H1 (cell line): ENCODE results near the gene GTF2IRD1. TPM values are rescaled to one million over a fixed set of nuclear protein-coding genes. Genes with fewer than 3 reads are reported as not detected.

Source experiments
- CTCF ChIA-PET: fragments of 300-600 bp; sonication (Branson Sonifier 250); formaldehyde crosslinking; loops from one replicate; lab custom pipeline; 2021; ENCODE audit not compliant: partially characterized antibody; lab: Charles Lee
- POLR2A ChIA-PET: fragments of 300-600 bp; sonication (Branson Sonifier 250); formaldehyde crosslinking; loops from one replicate; lab custom pipeline; 2021; ENCODE audit warnings: inconsistent platforms; ENCODE audit not compliant: partially characterized antibody; lab: Charles Lee
- DNase-seq, 2 experiments: peaks; one replicate each; pipeline versions ENCODE4 v3.0.0 to v3.0.0-alpha.2; 2010 to 2022; ENCODE audit warnings: low spot score in 2 of 2, low read depth in 1 of 2, mixed read lengths in 1 of 2
- FAIRE-seq: peaks from 2 replicates; lab custom pipeline; 2011; peaks lifted over from hg19 to GRCh38; lab: Jason Lieb, UNC
- H2AFZ ChIP-seq: 2 replicates; pipeline ENCODE4 v1.8.1; 2012; ENCODE audit warnings: low read length, inconsistent platforms
- H2AK5ac ChIP-seq: 2 replicates; pipeline ENCODE4 v1.6.1; 2013; ENCODE audit warnings: low read depth, low read length
- H2BK120ac ChIP-seq: replicated peaks from 2 replicates; pipeline ENCODE3; 2013; ENCODE audit warnings: low read depth, low read length, inconsistent platforms
- H2BK12ac ChIP-seq: 2 replicates; pipeline ENCODE4 v1.6.1; 2013; ENCODE audit warnings: low read depth, low read length
- H2BK15ac ChIP-seq: 2 replicates; pipeline ENCODE4 v1.6.1; 2013; ENCODE audit warnings: low read length
- H2BK20ac ChIP-seq: 2 replicates; pipeline ENCODE4 v1.6.1; 2013; ENCODE audit warnings: low read length
- H2BK5ac ChIP-seq: 2 replicates; pipeline ENCODE4 v1.6.1; 2013; ENCODE audit warnings: low read depth, low read length
- H3K14ac ChIP-seq: 2 replicates; pipeline ENCODE4 v1.6.1; 2013; ENCODE audit warnings: inconsistent platforms; ENCODE audit not compliant: insufficient read length
- H3K18ac ChIP-seq: 2 replicates; pipeline ENCODE4 v1.6.1; 2013; ENCODE audit warnings: low read length; ENCODE audit errors: extremely low read depth
- H3K23ac ChIP-seq: 2 replicates; pipeline ENCODE4 v1.6.1; 2013; ENCODE audit warnings: inconsistent platforms; ENCODE audit not compliant: insufficient read length
- H3K23me2 ChIP-seq: 2 replicates; pipeline ENCODE4 v1.6.1; 2013; ENCODE audit warnings: low read depth, low read length
- H3K27ac ChIP-seq: 2 replicates; pipeline ENCODE4 v1.6.1; 2011; ENCODE audit warnings: low read depth, low read length, inconsistent platforms
- H3K27me3 ChIP-seq, 4 experiments: replicated peaks in 1 of 4; 1 replicate in 1 of 4; 2 replicates in 3 of 4; pipeline versions ENCODE4 v1.6.1 to v1.8.1; 2011 to 2013; ENCODE audit warnings: low read length in 3 of 4, mild to moderate bottlenecking in 3 of 4, inconsistent platforms in 2 of 4, mixed read lengths in 2 of 4, moderate library complexity in 1 of 4; ENCODE audit not compliant: control insufficient read depth in 3 of 4, insufficient read depth in 3 of 4; ENCODE audit errors: extremely low read depth in 1 of 4
- H3K36me3 ChIP-seq, 4 experiments: 2 replicates each; pipeline versions ENCODE4 v1.6.1 to v1.8.1; 2011 to 2013; ENCODE audit warnings: mild to moderate bottlenecking in 4 of 4, low read length in 3 of 4, moderate library complexity in 2 of 4, control low read depth in 1 of 4, inconsistent platforms in 1 of 4; ENCODE audit not compliant: insufficient read depth in 4 of 4, control insufficient read depth in 2 of 4
- H3K4ac ChIP-seq: replicated peaks from 2 replicates; pipeline ENCODE3; 2013; ENCODE audit warnings: low read length, low read depth, mixed read lengths, inconsistent platforms; ENCODE audit not compliant: insufficient read length
- H3K4me1 ChIP-seq, 4 experiments: replicated peaks in 1 of 4; 1 replicate in 1 of 4; 2 replicates in 3 of 4; pipeline versions ENCODE4 v1.6.1 to v1.8.1; 2011 to 2013; ENCODE audit warnings: low read length in 3 of 4, inconsistent platforms in 2 of 4, mixed read lengths in 1 of 4; ENCODE audit not compliant: insufficient read depth in 4 of 4, control insufficient read depth in 3 of 4
- H3K4me2 ChIP-seq, 2 experiments: 2 replicates each; pipeline versions ENCODE4 v1.6.1 to v1.8.1; 2011 to 2013; ENCODE audit warnings: low read depth in 2 of 2, low read length in 2 of 2, control low read depth in 1 of 2, inconsistent platforms in 1 of 2, mild to moderate bottlenecking in 1 of 2; ENCODE audit not compliant: insufficient read depth in 1 of 2
- H3K4me3 ChIP-seq, 4 experiments: fragments of 200-600, 300-600 bp in 1 of 4; sonication (generic), shearing (Covaris generic), sonication (Bioruptor Twin) in 1 of 4; 2 replicates each; pipeline versions ENCODE4 v1.5.1 to v1.8.1; 2011 to 2016; ENCODE audit warnings: low read length in 4 of 4, low read depth in 3 of 4, control low read depth in 2 of 4, inconsistent platforms in 2 of 4, mild to moderate bottlenecking in 2 of 4, mixed read lengths in 1 of 4, moderate library complexity in 1 of 4; ENCODE audit not compliant: insufficient read depth in 2 of 4; ENCODE audit errors: extremely low read depth in 1 of 4
- H3K56ac ChIP-seq: replicated peaks from 2 replicates; pipeline ENCODE3; 2013; ENCODE audit warnings: low read depth, mild to moderate bottlenecking, mixed read lengths, low read length, inconsistent platforms; ENCODE audit not compliant: insufficient read length
- H3K79me1 ChIP-seq: 2 replicates; pipeline ENCODE4 v1.6.1; 2013; ENCODE audit warnings: low read depth, low read length, control low read depth
- H3K79me2 ChIP-seq, 2 experiments: 2 replicates each; pipeline versions ENCODE4 v1.6.1 to v1.8.1; 2012 to 2013; ENCODE audit warnings: low read length in 2 of 2, mild to moderate bottlenecking in 2 of 2, inconsistent platforms in 1 of 2; ENCODE audit not compliant: insufficient read depth in 2 of 2, control insufficient read depth in 1 of 2
- H3K9ac ChIP-seq, 4 experiments: replicated peaks in 1 of 4; 1 replicate in 1 of 4; 2 replicates in 3 of 4; pipeline versions ENCODE4 v1.6.1 to v1.8.1; 2011 to 2013; ENCODE audit warnings: low read depth in 3 of 4, low read length in 3 of 4, control low read depth in 2 of 4, mild to moderate bottlenecking in 2 of 4, moderate library complexity in 2 of 4, inconsistent platforms in 1 of 4; ENCODE audit errors: extremely low read depth in 1 of 4
- H3K9me3 ChIP-seq, 2 experiments: 2 replicates each; pipeline versions ENCODE4 v1.6.1 to v1.8.1; 2012 to 2013; ENCODE audit warnings: mild to moderate bottlenecking in 2 of 2, moderate library complexity in 2 of 2, control low read depth in 1 of 2, inconsistent platforms in 1 of 2, low read depth in 1 of 2, low read length in 1 of 2, mixed read lengths in 1 of 2; ENCODE audit not compliant: insufficient read depth in 2 of 2
- H4K20me1 ChIP-seq, 2 experiments: replicated peaks in 1 of 2; 2 replicates each; pipeline versions ENCODE3 to v1.8.1; 2011 to 2013; ENCODE audit warnings: inconsistent platforms in 2 of 2, low read length in 2 of 2, mild to moderate bottlenecking in 1 of 2; ENCODE audit not compliant: insufficient read depth in 2 of 2, control insufficient read depth in 1 of 2
- H4K5ac ChIP-seq: 2 replicates; pipeline ENCODE4 v1.6.1; 2013; ENCODE audit warnings: low read length, low read depth, mixed read lengths, inconsistent platforms; ENCODE audit not compliant: insufficient read length
- H4K8ac ChIP-seq: 2 replicates; pipeline ENCODE4 v1.8.0; 2013; ENCODE audit warnings: mild to moderate bottlenecking, moderate library complexity, low read length, inconsistent platforms; ENCODE audit not compliant: insufficient read depth; ENCODE audit errors: extremely low read depth
- H4K91ac ChIP-seq: replicated peaks from 2 replicates; pipeline ENCODE3; 2013; ENCODE audit warnings: low read length, mixed read lengths, inconsistent platforms; ENCODE audit not compliant: insufficient read length
- BACH1 ChIP-seq: IDR thresholded peaks from 2 replicates; pipeline ENCODE4 v1.6.1; 2012; ENCODE audit warnings: low read length, improper control_type of control experiment
- EGR1 ChIP-seq: IDR thresholded peaks from 2 replicates; pipeline ENCODE4 v1.6.1; 2011; ENCODE audit warnings: low read depth, low read length, borderline replicate concordance
- HDAC6 ChIP-seq: IDR thresholded peaks from one replicate; pipeline ENCODE4 v1.7.1; 2012; ENCODE audit warnings: low read depth, mild to moderate bottlenecking, inconsistent platforms, low read length, moderate library complexity
- KDM4A ChIP-seq: IDR thresholded peaks from one replicate; pipeline ENCODE4 v1.7.1; 2012; ENCODE audit warnings: low read depth, mild to moderate bottlenecking, moderate library complexity, low read length, inconsistent platforms; ENCODE audit not compliant: severe bottlenecking
- MAFK ChIP-seq: IDR thresholded peaks from 2 replicates; pipeline ENCODE4 v1.6.1; 2012; ENCODE audit warnings: low read depth, mild to moderate bottlenecking, improper control_type of control experiment, low read length
- RBBP5 ChIP-seq: IDR thresholded peaks from 2 replicates; pipeline ENCODE4 v1.7.1; 2012; ENCODE audit warnings: low read depth, mild to moderate bottlenecking, inconsistent platforms, low read length, moderate library complexity, borderline replicate concordance
- TAF7 ChIP-seq: optimal IDR thresholded peaks from 2 replicates; pipeline ENCODE3; 2011; ENCODE audit warnings: low read depth, mild to moderate bottlenecking, inconsistent platforms, low read length, moderate library complexity, borderline replicate concordance
- USF2 ChIP-seq: IDR thresholded peaks from 2 replicates; pipeline ENCODE4 v1.6.1; 2011; ENCODE audit warnings: low read length, improper control_type of control experiment
- YY1 ChIP-seq: IDR thresholded peaks from 2 replicates; pipeline ENCODE4 v1.6.1; 2011; ENCODE audit warnings: low read depth, mild to moderate bottlenecking, low read length
- ZNF274 ChIP-seq: IDR thresholded peaks from 2 replicates; pipeline ENCODE4 v1.7.0; 2012; ENCODE audit warnings: low read length, borderline replicate concordance; ENCODE audit errors: extremely low read depth
- whole genome bisulfite sequencing, 2 experiments: shearing (Covaris generic) in 1 of 2; methylation state at CpG; one replicate each; pipeline versions ENCODE4 v1.1.6 to v1.1.7; 2013 to 2015; ENCODE audit warnings: low lambda C conversion rate in 2 of 2, mixed read lengths in 2 of 2, inconsistent platforms in 1 of 2, low coverage in 1 of 2, missing lambda C conversion rate in 1 of 2; ENCODE audit not compliant: insufficient replicate concordance in 2 of 2, insufficient coverage in 1 of 2, insufficient read length in 1 of 2; ENCODE audit errors: extremely low coverage in 1 of 2, missing lambda C conversion rate in 1 of 2; 5-methylcytosine and 5-hydroxymethylcytosine counted together
- polyA plus RNA-seq, 7 experiments: library from polyadenylated mRNA; depleted of rRNA in 3 of 7; stranded (reverse) in 5 of 7; unstranded in 2 of 7; fragments of >200 nt in 5 of 7; fragments of 200-250 nt in 2 of 7; gene quantifications; 1 replicate in 5 of 7; 2 replicates in 1 of 7; 4 replicates in 1 of 7; pipeline versions ENCODE4 v1.2.1 to v1.2.3, GENCODE V29; 2011 to 2013; ENCODE audit warnings: missing spikeins in 2 of 7, mixed read lengths in 2 of 7
- total RNA-seq: library from RNA; stranded (reverse); fragmentation: NEBNext Ultra II Directional; extraction: Animal tissue kit (Norgen Biotek cat#: 25700); gene quantifications from 2 replicates; pipeline ENCODE4 v1.2.1, GENCODE V29; 2021

Gene GTF2IRD1
- total and polyA plus RNA-seq, 2 of the 8 experiments (the other 6 are each of a cell fraction or from before 2014, with no cell fraction given), result 27.4 to 45.4 TPM

GRCh38 chr7:74489997-74490945 is 36.6 kb downstream of the GTF2IRD1 start:
- POLR2A ChIA-PET, result interaction anchor here (1.0 to 1.4 kb wide), 4 partner anchors 11 to 35 kb away, joined by 3 to 4 read pairs (median 3); no protein-coding TSS in a partner anchor
- Histone ChIP-seq H3K27ac (no peak overlapping the region), H3K9ac (no peak overlapping the region)

More at GRCh38 chr7:74489997-74490945, 36.6 kb downstream of the GTF2IRD1 start:
- Histone ChIP-seq H3K56ac (no peak overlapping the region), H4K8ac (no peak overlapping the region), H3K9me3 (no peaks in the 10 kb centered on the region), H2AK5ac (no peak overlapping the region), H3K23me2 (no peaks in the 10 kb centered on the region), H2BK15ac (no peak overlapping the region), H2BK20ac (no peak overlapping the region), H3K79me2 (peaks cover 0 to 32% of the 10 kb centered on the region in 2 experiments; a peak in 2 of 4 replicates), H3K4me2 (no peak overlapping the region), H3K36me3 (no peaks in the 10 kb centered on the region), H3K27me3 (no peaks in the 10 kb centered on the region), H3K18ac (no peak overlapping the region), H4K5ac (no peak overlapping the region), H3K79me1 (peaks cover 9% of the 10 kb centered on the region), H4K20me1 (peaks cover 1 to 3% of the 10 kb centered on the region in 2 experiments), H2BK12ac (no peak overlapping the region), H3K4me3 (no peak overlapping the region), H3K23ac (no peak overlapping the region), H2BK120ac (no peak overlapping the region), H3K4ac (no peak overlapping the region), H2AFZ (no peak overlapping the region), H4K91ac (no peak overlapping the region), H2BK5ac (no peak overlapping the region), H3K4me1 (peaks cover 0 to 2% (median 0%) of the 10 kb centered on the region in 4 experiments; a peak in 2 of 7 replicates), H3K14ac (no peak overlapping the region)
- DNase-seq (no peak), FAIRE-seq (no peak)
- no peak for TF ChIP-seq RBBP5
- TF ChIP-seq TAF7, result no peak
- no peak for TF ChIP-seq YY1
- TF ChIP-seq MAFK, result no peak
- TF ChIP-seq HDAC6, result no peak
- TF ChIP-seq ZNF274, result no peak
- TF ChIP-seq EGR1, result no peak
- no peak for TF ChIP-seq KDM4A
- no peak for TF ChIP-seq BACH1
- TF ChIP-seq USF2, result no peak
- WGBS, 2 experiments, result 92% methylated on average over 18 of the region's 19 CpGs; no CpG with 5 or more reads in 1 of the 2 experiments
- CTCF ChIA-PET, result interaction anchor here (0.6 to 2.1 kb wide), 9 partner anchors 11 to 183 kb away, joined by 3 to 6 read pairs (median 3); no protein-coding TSS in a partner anchor
